CD14-positive monocyte (primary cell): ENCODE data around the gene SRSF2. TPM values are rescaled to one million over a fixed set of nuclear protein-coding genes. Genes with fewer than 3 reads are reported as not detected.
A peak's percentile ranks its signal among the peaks of the same experiment; 100 is the strongest.
"Not testable (repeated sequence)": the region's sequence is repeated elsewhere in the genome, so short reads cannot be mapped to it uniquely, and the experiment has no call there.

ENCODE experiments used
- DNase-seq, 3 donors: peaks; one replicate each; pipeline ENCODE4 v3.0.0-alpha.2; 2011 to 2022
- H2AFZ ChIP-seq: 2 replicates; pipeline ENCODE4 v1.6.0; 2012; ENCODE audit warnings: mild to moderate bottlenecking, low read depth, low read length, inconsistent platforms; ENCODE audit not compliant: insufficient read depth, poor library complexity, severe bottlenecking
- H3K27ac ChIP-seq, 2 donors: 1 replicate in 1 of 2; 2 replicates in 1 of 2; pipeline ENCODE4 v1.5.1; 2012 to 2013; ENCODE audit warnings: low read length in 2 of 2, control low read depth in 1 of 2, inconsistent platforms in 1 of 2, low read depth in 1 of 2, mild to moderate bottlenecking in 1 of 2
- H3K27me3 ChIP-seq, 2 donors: one replicate each; pipeline versions ENCODE4 v1.6.0 to v1.6.1; 2011 to 2013; ENCODE audit warnings: low read length in 2 of 2; ENCODE audit not compliant: control insufficient read depth in 2 of 2, insufficient read depth in 2 of 2
- H3K36me3 ChIP-seq, 2 donors: replicated peaks in 1 of 2; 1 replicate in 1 of 2; 2 replicates in 1 of 2; pipeline versions ENCODE4 v1.5.1 to v1.6.1; 2012 to 2013; ENCODE audit warnings: low read length in 2 of 2, control low read depth in 1 of 2, inconsistent platforms in 1 of 2, mild to moderate bottlenecking in 1 of 2; ENCODE audit not compliant: insufficient read depth in 2 of 2, control insufficient read depth in 1 of 2
- H3K4me1 ChIP-seq, 2 donors: 1 replicate in 1 of 2; 2 replicates in 1 of 2; pipeline versions ENCODE4 v1.5.1 to v1.6.1; 2012 to 2013; ENCODE audit warnings: low read length in 2 of 2, control low read depth in 1 of 2, inconsistent platforms in 1 of 2, mild to moderate bottlenecking in 1 of 2, moderate library complexity in 1 of 2; ENCODE audit not compliant: insufficient read depth in 2 of 2, control insufficient read depth in 1 of 2
- H3K4me2 ChIP-seq: replicated peaks from 2 replicates; pipeline ENCODE3; 2012; ENCODE audit warnings: low read length, moderate library complexity, mild to moderate bottlenecking; ENCODE audit not compliant: poor library complexity, severe bottlenecking; ENCODE audit errors: extremely low read depth
- H3K4me3 ChIP-seq, 3 experiments: fragments of 200-600 bp in 1 of 3; sonication (generic) in 1 of 3; replicated peaks in 1 of 3; 1 replicate in 2 of 3; 2 replicates in 1 of 3; pipeline ENCODE4 v1.5.1; 2011 to 2013; ENCODE audit warnings: low read length in 3 of 3, mild to moderate bottlenecking in 3 of 3, control low read depth in 2 of 3, low read depth in 2 of 3, inconsistent platforms in 1 of 3, moderate library complexity in 1 of 3
- H3K79me2 ChIP-seq: 2 replicates; pipeline ENCODE4 v1.6.0; 2012; ENCODE audit warnings: mild to moderate bottlenecking, control low read depth, inconsistent platforms, low read length, moderate library complexity; ENCODE audit not compliant: insufficient read depth
- H3K9ac ChIP-seq: 2 replicates; pipeline ENCODE4 v1.6.0; 2017; ENCODE audit warnings: low read length, mild to moderate bottlenecking; ENCODE audit not compliant: insufficient read depth, poor library complexity, severe bottlenecking
- H3K9me3 ChIP-seq, 2 donors: replicated peaks in 1 of 2; 1 replicate in 1 of 2; 2 replicates in 1 of 2; pipeline versions ENCODE4 v1.5.1 to v1.6.1; 2012 to 2013; ENCODE audit warnings: low read length in 2 of 2, control low read depth in 1 of 2; ENCODE audit not compliant: control insufficient read depth in 1 of 2, insufficient read depth in 1 of 2
- H4K20me1 ChIP-seq: 2 replicates; pipeline ENCODE4 v1.6.0; 2012; ENCODE audit warnings: mild to moderate bottlenecking, low read length, control low read depth, moderate library complexity; ENCODE audit not compliant: insufficient read depth
- H3K27ac Mint-ChIP-seq, 7 donors: one replicate each; pipeline ENCODE4 v1.8.0; 2020; ENCODE audit warnings: mild to moderate bottlenecking in 7 of 7, mixed read lengths in 7 of 7, moderate library complexity in 6 of 7, inconsistent platforms in 2 of 7
- H3K27me3 Mint-ChIP-seq, 3 donors: one replicate each; pipeline ENCODE4 v1.8.0; 2021 to 2022; ENCODE audit warnings: low read depth in 3 of 3, mild to moderate bottlenecking in 3 of 3, mixed read lengths in 3 of 3, moderate library complexity in 3 of 3, inconsistent platforms in 1 of 3
- H3K36me3 Mint-ChIP-seq, 2 donors: one replicate each; pipeline ENCODE4 v1.8.0; 2020; ENCODE audit warnings: mixed read lengths in 2 of 2, inconsistent platforms in 1 of 2, mild to moderate bottlenecking in 1 of 2
- H3K4me1 Mint-ChIP-seq: one replicate; pipeline ENCODE4 v1.8.0; 2020; ENCODE audit warnings: mild to moderate bottlenecking, mixed read lengths
- H3K4me3 Mint-ChIP-seq, 2 donors: one replicate each; pipeline ENCODE4 v1.8.0; 2020; ENCODE audit warnings: mild to moderate bottlenecking in 2 of 2, mixed read lengths in 2 of 2, moderate library complexity in 1 of 2
- H3K9me3 Mint-ChIP-seq, 7 donors: one replicate each; pipeline ENCODE4 v1.8.0; 2020 to 2022; ENCODE audit warnings: mixed read lengths in 7 of 7, mild to moderate bottlenecking in 6 of 7, moderate library complexity in 6 of 7, inconsistent platforms in 2 of 7
- CTCF ChIP-seq: fragments of 200-600 bp; IDR thresholded peaks from one replicate; pipeline ENCODE4 v1.8.0; 2022; ENCODE audit warnings: antibody characterized with exemption, mild to moderate bottlenecking
- WGBS: methylation state at CpG from one replicate; pipeline ENCODE4 v1.1.5; 2013; ENCODE audit warnings: missing lambda C conversion rate; ENCODE audit not compliant: insufficient coverage; 5-methylcytosine and 5-hydroxymethylcytosine counted together
- intact Hi-C, 2 donors: fragments of 100-400 bp; cut with micrococcal nuclease; formaldehyde crosslinking; loops; one replicate each; pipeline versions ENCODE4 v1.15.0 to v1.15.1; 2023
- polyA plus RNA-seq, 3 donors: library from polyadenylated mRNA; depleted of rRNA in 1 of 3; unstranded in 2 of 3; stranded (reverse) in 1 of 3; fragments of 300-500 nt in 2 of 3; fragments of >200 nt in 1 of 3; fragmentation: Illumina TruSeq in 2 of 3; gene quantifications; 1 replicate in 2 of 3; 2 replicates in 1 of 3; pipeline ENCODE4 v1.2.3, GENCODE V29; 2012 to 2021

Gene SRSF2
- polyA plus RNA-seq, 3 donors = 124 to 386 (median 125) TPM

- peaks cover 27% of the 10 kb centered on the region for H3K4me1 Mint-ChIP-seq
- H3K4me3 Mint-ChIP-seq = peak within 1 kb of the TSS; percentile 67 to 82
- intact Hi-C loops = loop anchor here in 1 of 2 donors (10.0 kb wide), 1 partner anchor 206 kb away; the partner anchor contains the start of gene RHBDF2
- peaks cover 0 to 8% (median 2%) of the 10 kb centered on the region in 7 donors for H3K9me3 Mint-ChIP-seq
- peaks cover 25 to 33% (median 26%) of the 10 kb centered on the region in 3 donors for H3K27me3 Mint-ChIP-seq
- Histone ChIP-seq H3K79me2 (peaks cover 3% of the 10 kb centered on the region), H4K20me1 (peaks cover 34% of the 10 kb centered on the region), H3K27me3 (peaks cover 8 to 17% of the 10 kb centered on the region in 2 donors), H3K4me3 (peak within 1 kb of the TSS in 2 of 3 experiments; percentile 16 to 61), H3K9ac (peak within 1 kb of the TSS; percentile 32), H3K4me2 (peak within 1 kb of the TSS; percentile 72), H3K27ac (no peak within 1 kb of the TSS), H3K4me1 (peaks cover 26 to 28% of the 10 kb centered on the region in 2 donors), H3K36me3 (peaks cover 15 to 29% of the 10 kb centered on the region in 2 donors), H3K9me3 (no peaks in the 10 kb centered on the region), H2AFZ (peak within 1 kb of the TSS; percentile 53)
- H3K27ac Mint-ChIP-seq = peak within 1 kb of the TSS in 4 of 7 donors; percentile 53 to 84 (median 72)
- DNase-seq = peak in 2 of 3 donors; percentile 43 to 46
- H3K36me3 Mint-ChIP-seq = peaks cover 34% of the 10 kb centered on the region in 2 donors
- 14% methylated on average over 26 of the region's 56 CpGs for WGBS
- TF ChIP-seq CTCF = no peak
Observed at GRCh38 chr17:76710863-76711611, 26.1 kb downstream of the SRSF2 start, which contains the start of gene MXRA7. MXRA7 (minus strand) TSS chr17:76710965; CDS start chr17:76710946, 19 bp downstream.

- peak overlapping the region; percentile 67 to 78 for H3K4me3 Mint-ChIP-seq
- Histone ChIP-seq H3K9ac (peak overlapping the region; percentile 32), H3K4me3 (peak overlapping the region in 1 of 3 experiments; percentile 61), H2AFZ (peak overlapping the region; percentile 53), H3K4me1 (peaks cover 18 to 20% of the 10 kb centered on the region in 2 donors), H3K27me3 (peaks cover 8 to 17% of the 10 kb centered on the region in 2 donors), H3K36me3 (peaks cover 15 to 21% of the 10 kb centered on the region in 2 donors), H3K4me2 (peak overlapping the region; percentile 72), H4K20me1 (peaks cover 26% of the 10 kb centered on the region)
- not testable (repeated sequence) for H3K9me3 Mint-ChIP-seq, H3K9me3 ChIP-seq, DNase-seq, H3K27ac Mint-ChIP-seq, H3K27ac ChIP-seq, H3K79me2 ChIP-seq
- H3K4me1 Mint-ChIP-seq = peaks cover 18% of the 10 kb centered on the region
- intact Hi-C loops = loop anchor here (10.0 kb wide), 2 partner anchors 185 to 205 kb away; partner anchors contain the start of gene RHBDF2 (in 1 of the 2)
- peaks cover 25 to 33% (median 26%) of the 10 kb centered on the region in 3 donors for H3K27me3 Mint-ChIP-seq
- peaks cover 26 to 31% of the 10 kb centered on the region in 2 donors for H3K36me3 Mint-ChIP-seq
- WGBS = 11% methylated on average over 25 of the region's 79 CpGs
Observed at GRCh38 chr17:76709951-76710862, 26.9 kb downstream of the SRSF2 start.
